Transverse colon (tissue), 4 donors: ENCODE data around the gene TCF7L2.

Source experiments
- POLR2A ChIP-seq: fragments of 450-650 bp; IDR thresholded peaks from one replicate; pipeline ENCODE4 v1.6.1; 2016; ENCODE audit warnings: antibody characterized with exemption, mild to moderate bottlenecking, moderate library complexity
- POLR2AphosphoS5 ChIP-seq, 3 donors: sonication (generic); formaldehyde crosslinking; IDR thresholded peaks; one replicate each; pipeline ENCODE4 v1.6.1; 2016; ENCODE audit warnings: antibody characterized with exemption in 3 of 3
- TF ChIP-seq, protein P1 (sequence below), 5 experiments: fragments of 200-600 bp in 3 of 5; fragments of 450-650 bp in 2 of 5; sonication (generic) in 3 of 5; IDR thresholded peaks; 1 replicate in 2 of 5; 2 replicates in 3 of 5; pipeline ENCODE4 v1.5.1; 2016 to 2017; ENCODE audit warnings: antibody characterized with exemption in 5 of 5, inconsistent platforms in 3 of 5, mild to moderate bottlenecking in 2 of 5, moderate library complexity in 1 of 5

DNA sequence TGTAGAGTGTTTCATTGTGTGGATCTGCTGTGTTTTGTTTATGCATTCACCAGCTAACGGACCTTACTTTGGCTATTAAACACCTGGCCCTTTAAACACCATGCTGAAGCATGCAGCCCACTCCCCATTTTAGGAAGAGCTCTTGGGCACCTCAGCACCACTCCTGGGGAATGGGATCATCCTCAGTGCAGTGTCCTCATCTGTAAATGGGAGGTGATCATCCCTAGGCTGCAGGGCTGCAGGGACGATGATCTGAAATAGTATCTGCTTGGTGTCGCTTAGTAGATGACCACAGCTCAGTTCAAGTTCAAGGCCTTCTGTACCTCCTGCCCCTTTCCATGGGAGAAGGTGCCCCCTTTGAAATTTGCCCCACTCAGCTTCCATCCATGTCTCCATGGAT, 229.9 kb downstream of the TCF7L2 start:
- TF ChIP-seq POLR2A (no peak), POLR2AphosphoS5 (IDR thresholded peaks at IDR 0.05) (no peak)
- TF ChIP-seq, protein P1, sequence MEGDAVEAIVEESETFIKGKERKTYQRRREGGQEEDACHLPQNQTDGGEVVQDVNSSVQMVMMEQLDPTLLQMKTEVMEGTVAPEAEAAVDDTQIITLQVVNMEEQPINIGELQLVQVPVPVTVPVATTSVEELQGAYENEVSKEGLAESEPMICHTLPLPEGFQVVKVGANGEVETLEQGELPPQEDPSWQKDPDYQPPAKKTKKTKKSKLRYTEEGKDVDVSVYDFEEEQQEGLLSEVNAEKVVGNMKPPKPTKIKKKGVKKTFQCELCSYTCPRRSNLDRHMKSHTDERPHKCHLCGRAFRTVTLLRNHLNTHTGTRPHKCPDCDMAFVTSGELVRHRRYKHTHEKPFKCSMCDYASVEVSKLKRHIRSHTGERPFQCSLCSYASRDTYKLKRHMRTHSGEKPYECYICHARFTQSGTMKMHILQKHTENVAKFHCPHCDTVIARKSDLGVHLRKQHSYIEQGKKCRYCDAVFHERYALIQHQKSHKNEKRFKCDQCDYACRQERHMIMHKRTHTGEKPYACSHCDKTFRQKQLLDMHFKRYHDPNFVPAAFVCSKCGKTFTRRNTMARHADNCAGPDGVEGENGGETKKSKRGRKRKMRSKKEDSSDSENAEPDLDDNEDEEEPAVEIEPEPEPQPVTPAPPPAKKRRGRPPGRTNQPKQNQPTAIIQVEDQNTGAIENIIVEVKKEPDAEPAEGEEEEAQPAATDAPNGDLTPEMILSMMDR (IDR thresholded peaks at IDR 0.05), result no peak
